Panc1 (cell line): ENCODE data around the gene KRT23. TPM values are rescaled to one million over a fixed set of nuclear protein-coding genes. Genes with fewer than 3 reads are reported as not detected.

Source experiments
- ATAC-seq: fragments of 200-7000 bp; cut with Tn5 transposase; 2 replicates; pipeline ENCODE4 v1.9.1; 2020; ENCODE audit warnings: mild to moderate bottlenecking, moderate library complexity
- BruUV-seq: library from RNA; stranded (reverse); fragments of 400-500 nt; replicated peaks from 2 replicates; lab custom pipeline; 2021; lab: Mats Ljungman, UMichigan
- CTCF ChIA-PET: fragments of 300-600 bp; sonication (Branson Sonifier 250); formaldehyde crosslinking; loops from one replicate; lab custom pipeline; 2022; ENCODE audit warnings: antibody characterized with exemption; lab: Charles Lee
- POLR2A ChIA-PET: fragments of 300-600 bp; sonication (Branson Sonifier 250); formaldehyde crosslinking; loops from one replicate; lab custom pipeline; 2022; ENCODE audit warnings: antibody characterized with exemption; lab: Charles Lee
- DNase-seq: peaks from one replicate; pipeline ENCODE4 v3.0.0-alpha.2; 2010; ENCODE audit warnings: low read depth, low spot score
- H3K27ac ChIP-seq: 2 replicates; pipeline ENCODE4 v1.5.1; 2011; ENCODE audit warnings: mild to moderate bottlenecking, low read length, inconsistent platforms
- H3K27me3 ChIP-seq: fragments of 200-500 bp; sonication (Bioruptor generic); 2 replicates; pipeline ENCODE4 v1.6.0; 2014; ENCODE audit warnings: low read length, inconsistent platforms; ENCODE audit not compliant: control insufficient read depth, insufficient read depth
- H3K36me3 ChIP-seq: fragments of 200-500 bp; sonication (Bioruptor generic); 2 replicates; pipeline ENCODE4 v1.5.1; 2014; ENCODE audit warnings: inconsistent platforms, mild to moderate bottlenecking, low read length, moderate library complexity; ENCODE audit not compliant: control insufficient read depth, insufficient read depth
- H3K4me1 ChIP-seq: 2 replicates; pipeline ENCODE4 v1.5.1; 2011; ENCODE audit warnings: inconsistent platforms, mild to moderate bottlenecking, low read length, moderate library complexity; ENCODE audit not compliant: control insufficient read depth, insufficient read depth
- H3K4me3 ChIP-seq, 2 experiments: 2 replicates each; pipeline ENCODE4 v1.5.1; 2011 to 2012; ENCODE audit warnings: low read depth in 2 of 2, low read length in 2 of 2, mild to moderate bottlenecking in 2 of 2, inconsistent platforms in 1 of 2, moderate library complexity in 1 of 2
- H3K9me3 ChIP-seq: fragments of 200-500 bp; sonication (Bioruptor generic); 2 replicates; pipeline ENCODE4 v1.5.1; 2014; ENCODE audit warnings: low read depth, mild to moderate bottlenecking, inconsistent platforms, low read length, moderate library complexity; ENCODE audit not compliant: control insufficient read depth, insufficient read depth
- POLR2AphosphoS5 ChIP-seq: IDR thresholded peaks from 2 replicates; pipeline ENCODE4 v1.6.1; 2012; ENCODE audit warnings: mild to moderate bottlenecking, low read depth, low read length, moderate library complexity
- SIN3A ChIP-seq: IDR thresholded peaks from 2 replicates; pipeline ENCODE4 v1.6.1; 2012; ENCODE audit warnings: low read depth, mild to moderate bottlenecking, low read length, moderate library complexity, borderline replicate concordance; ENCODE audit not compliant: insufficient read depth
- TCF7L2 ChIP-seq: IDR thresholded peaks from 2 replicates; pipeline ENCODE4 v1.6.1; 2011; ENCODE audit warnings: mild to moderate bottlenecking, low read depth, low read length, inconsistent platforms
- in situ Hi-C: cut with HindIII; loops from 2 replicates; pipeline ENCODE4 v1.10.0; 2016; ENCODE audit warnings: low sequenced_read_pairs, low pct_unique_long_range_greater_than_20kb
- intact Hi-C: fragments of 100-400 bp; cut with micrococcal nuclease; formaldehyde crosslinking; loops from one replicate; pipeline ENCODE4 v1.10.0; 2022; ENCODE audit not compliant: unreplicated experiment
- total RNA-seq: library from RNA; stranded (reverse); gene quantifications from one replicate; pipeline ENCODE4 v1.2.1, GENCODE V29; 2021; ENCODE audit not compliant: unreplicated experiment
- TF ChIP-seq, protein P1 (sequence below), 2 experiments: IDR thresholded peaks; 2 replicates each; pipeline ENCODE4 v1.6.1; 2011 to 2012; ENCODE audit warnings: low read depth in 2 of 2, control low read depth in 1 of 2, low read length in 1 of 2, mild to moderate bottlenecking in 1 of 2, moderate library complexity in 1 of 2; ENCODE audit not compliant: insufficient read depth in 1 of 2
- TF ChIP-seq, protein P2 (sequence below): fragments of 450-650 bp; IDR thresholded peaks from 2 replicates; pipeline ENCODE4 v1.5.1; 2017; ENCODE audit warnings: mild to moderate bottlenecking

KRT23 gene
- total RNA-seq, 1 experiment from 2014 or later = not detected

DNA sequence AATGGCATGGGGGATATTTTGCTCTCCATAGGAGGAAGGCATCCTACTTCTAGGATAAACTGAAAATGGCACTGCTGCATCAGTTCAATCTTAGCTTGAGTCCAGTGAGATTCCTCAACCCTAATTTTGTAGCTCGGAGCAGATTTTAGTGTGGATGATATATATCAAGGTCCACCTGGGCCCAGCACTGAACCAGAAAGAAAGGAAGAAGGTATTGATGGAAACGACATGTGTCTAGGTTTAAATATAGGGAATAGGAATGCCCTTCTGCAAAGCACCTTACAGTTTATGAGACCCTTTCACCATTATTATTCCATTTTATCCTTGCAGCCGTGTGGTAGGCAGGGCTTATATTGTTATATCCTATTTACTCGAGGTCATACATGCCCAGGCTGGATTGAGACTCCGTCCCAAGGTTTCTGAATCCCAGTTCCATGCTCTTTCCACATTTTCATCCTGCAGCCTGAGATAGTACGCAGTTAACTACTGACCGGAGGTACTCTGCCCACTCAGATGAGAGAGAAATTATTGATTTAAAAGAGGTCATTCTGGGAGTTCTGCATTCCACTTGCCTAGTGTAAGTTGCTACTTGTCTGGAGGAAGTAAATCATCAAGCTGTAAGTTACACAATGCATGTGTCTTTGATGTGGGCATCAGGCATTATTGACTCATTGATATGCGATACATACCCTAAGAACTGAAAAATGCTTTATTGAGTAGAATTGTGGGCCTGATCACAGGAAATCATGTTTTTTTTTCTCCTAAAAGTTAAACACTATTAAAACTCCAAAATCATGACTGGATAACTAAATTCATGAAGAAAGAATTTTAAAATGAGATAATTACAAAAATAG is 19.2 kb upstream of the KRT23 start:
- intact Hi-C loops = no loop called here
- ChIA-PET CTCF (no interaction called here), POLR2A (no interaction called here)
- no TSS peak for BruUV-seq
- Histone ChIP-seq H3K36me3 (no peaks in the 10 kb centered on the region), H3K4me1 (no peaks in the 10 kb centered on the region), H3K27me3 (peaks cover 3% of the 10 kb centered on the region; the same call in 1 of the 2 replicates), H3K27ac (no peak overlapping the region), H3K4me3 (no peak overlapping the region), H3K9me3 (no peaks in the 10 kb centered on the region)
- ATAC-seq (no peak), DNase-seq (no peak)
- in situ Hi-C loops = no loop called here
- TF ChIP-seq, protein P1, sequence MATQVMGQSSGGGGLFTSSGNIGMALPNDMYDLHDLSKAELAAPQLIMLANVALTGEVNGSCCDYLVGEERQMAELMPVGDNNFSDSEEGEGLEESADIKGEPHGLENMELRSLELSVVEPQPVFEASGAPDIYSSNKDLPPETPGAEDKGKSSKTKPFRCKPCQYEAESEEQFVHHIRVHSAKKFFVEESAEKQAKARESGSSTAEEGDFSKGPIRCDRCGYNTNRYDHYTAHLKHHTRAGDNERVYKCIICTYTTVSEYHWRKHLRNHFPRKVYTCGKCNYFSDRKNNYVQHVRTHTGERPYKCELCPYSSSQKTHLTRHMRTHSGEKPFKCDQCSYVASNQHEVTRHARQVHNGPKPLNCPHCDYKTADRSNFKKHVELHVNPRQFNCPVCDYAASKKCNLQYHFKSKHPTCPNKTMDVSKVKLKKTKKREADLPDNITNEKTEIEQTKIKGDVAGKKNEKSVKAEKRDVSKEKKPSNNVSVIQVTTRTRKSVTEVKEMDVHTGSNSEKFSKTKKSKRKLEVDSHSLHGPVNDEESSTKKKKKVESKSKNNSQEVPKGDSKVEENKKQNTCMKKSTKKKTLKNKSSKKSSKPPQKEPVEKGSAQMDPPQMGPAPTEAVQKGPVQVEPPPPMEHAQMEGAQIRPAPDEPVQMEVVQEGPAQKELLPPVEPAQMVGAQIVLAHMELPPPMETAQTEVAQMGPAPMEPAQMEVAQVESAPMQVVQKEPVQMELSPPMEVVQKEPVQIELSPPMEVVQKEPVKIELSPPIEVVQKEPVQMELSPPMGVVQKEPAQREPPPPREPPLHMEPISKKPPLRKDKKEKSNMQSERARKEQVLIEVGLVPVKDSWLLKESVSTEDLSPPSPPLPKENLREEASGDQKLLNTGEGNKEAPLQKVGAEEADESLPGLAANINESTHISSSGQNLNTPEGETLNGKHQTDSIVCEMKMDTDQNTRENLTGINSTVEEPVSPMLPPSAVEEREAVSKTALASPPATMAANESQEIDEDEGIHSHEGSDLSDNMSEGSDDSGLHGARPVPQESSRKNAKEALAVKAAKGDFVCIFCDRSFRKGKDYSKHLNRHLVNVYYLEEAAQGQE (IDR thresholded peaks at IDR 0.05; ENCODE audit: insufficient read depth in 1 of 2, low read depth in 2 of 2, low read length in 1 of 2) = no peak
- TF ChIP-seq POLR2AphosphoS5 (no peak), TCF7L2 (no peak), SIN3A (no peak)
- TF ChIP-seq, protein P2, sequence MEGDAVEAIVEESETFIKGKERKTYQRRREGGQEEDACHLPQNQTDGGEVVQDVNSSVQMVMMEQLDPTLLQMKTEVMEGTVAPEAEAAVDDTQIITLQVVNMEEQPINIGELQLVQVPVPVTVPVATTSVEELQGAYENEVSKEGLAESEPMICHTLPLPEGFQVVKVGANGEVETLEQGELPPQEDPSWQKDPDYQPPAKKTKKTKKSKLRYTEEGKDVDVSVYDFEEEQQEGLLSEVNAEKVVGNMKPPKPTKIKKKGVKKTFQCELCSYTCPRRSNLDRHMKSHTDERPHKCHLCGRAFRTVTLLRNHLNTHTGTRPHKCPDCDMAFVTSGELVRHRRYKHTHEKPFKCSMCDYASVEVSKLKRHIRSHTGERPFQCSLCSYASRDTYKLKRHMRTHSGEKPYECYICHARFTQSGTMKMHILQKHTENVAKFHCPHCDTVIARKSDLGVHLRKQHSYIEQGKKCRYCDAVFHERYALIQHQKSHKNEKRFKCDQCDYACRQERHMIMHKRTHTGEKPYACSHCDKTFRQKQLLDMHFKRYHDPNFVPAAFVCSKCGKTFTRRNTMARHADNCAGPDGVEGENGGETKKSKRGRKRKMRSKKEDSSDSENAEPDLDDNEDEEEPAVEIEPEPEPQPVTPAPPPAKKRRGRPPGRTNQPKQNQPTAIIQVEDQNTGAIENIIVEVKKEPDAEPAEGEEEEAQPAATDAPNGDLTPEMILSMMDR = no peak

DNA sequence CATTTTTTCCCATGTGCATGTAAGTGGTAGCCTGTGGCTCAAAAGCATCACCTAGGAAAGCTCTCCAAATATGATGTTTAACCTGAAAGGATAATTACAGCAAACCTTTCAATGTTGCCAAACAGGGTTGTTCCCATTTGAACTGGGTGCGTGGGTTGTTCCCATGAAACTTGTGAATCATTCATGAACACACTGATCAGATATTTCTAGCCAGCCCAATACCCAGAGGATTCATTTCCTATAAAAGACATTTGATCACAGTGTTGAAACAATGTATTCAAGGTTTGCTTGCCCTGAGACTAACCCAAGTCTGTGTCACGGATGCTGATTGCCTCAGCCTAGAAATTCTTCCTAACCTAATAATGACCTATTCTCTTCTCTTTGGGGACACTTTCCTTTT is 16.4 kb upstream of the KRT23 start:
- peaks cover 7% of the 10 kb centered on the region for H3K27me3 ChIP-seq
- no peaks in the 10 kb centered on the region for H3K36me3 ChIP-seq
- no peak for DNase-seq
- TF ChIP-seq TCF7L2 = no peak
- TF ChIP-seq POLR2AphosphoS5 = no peak
- TF ChIP-seq, protein P2 = no peak
- TF ChIP-seq, protein P1 (IDR thresholded peaks at IDR 0.05; ENCODE audit: insufficient read depth in 1 of 2, low read depth in 2 of 2, low read length in 1 of 2) = no peak
- TF ChIP-seq SIN3A = no peak
- in situ Hi-C loops = no loop called here
- CTCF ChIA-PET = no interaction called here
- no TSS peak for BruUV-seq
- no peak for ATAC-seq
- intact Hi-C loops = no loop called here
- no peaks in the 10 kb centered on the region for H3K9me3 ChIP-seq
- H3K4me3 ChIP-seq = no peak overlapping the region
- no peak overlapping the region for H3K27ac ChIP-seq
- POLR2A ChIA-PET = no interaction called here
- H3K4me1 ChIP-seq = no peaks in the 10 kb centered on the region
